Measurements from ENCODE around the gene GOT2. TPM values are rescaled to one million over a fixed set of nuclear protein-coding genes. Genes with fewer than 3 reads are reported as not detected.
"Not testable (repeated sequence)": the region's sequence is repeated elsewhere in the genome, so short reads cannot be mapped to it uniquely, and the experiment has no call there.

GOT2 gene
- total RNA-seq, 1 donor from 2014 or later, result 105 TPM

DNA sequence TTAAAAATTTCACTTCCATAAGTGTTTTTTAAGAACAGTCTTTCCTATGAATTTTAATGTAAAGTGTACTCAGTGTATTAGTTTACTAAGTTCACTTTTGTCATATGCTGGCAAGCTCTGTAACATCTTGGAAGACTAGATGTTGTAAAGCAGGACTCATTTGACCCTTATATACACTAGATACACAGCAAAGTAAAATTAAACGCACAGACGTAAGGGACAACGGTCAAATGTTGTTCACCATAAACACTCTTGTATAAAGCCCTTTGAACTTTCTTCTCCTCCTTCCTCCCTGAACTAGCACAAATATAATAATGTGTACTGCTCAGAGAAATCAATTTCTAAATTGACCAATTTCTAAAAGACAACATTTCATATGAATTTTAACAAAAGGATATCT lies 7.0 kb upstream of the GOT2 start:
- H3K4me1 Mint-ChIP-seq (ENCODE audit: unreplicated experiment), result peaks cover 2% of the 10 kb centered on the region
- H3K27ac Mint-ChIP-seq (ENCODE audit: unreplicated experiment), result no peak overlapping the region
- no peaks in the 10 kb centered on the region for H3K27me3 Mint-ChIP-seq (ENCODE audit: unreplicated experiment)
- DNase-seq (ENCODE audit: low spot score), result no peak
- no peak overlapping the region for H3K4me3 Mint-ChIP-seq (ENCODE audit: unreplicated experiment)
- no peaks in the 10 kb centered on the region for H3K36me3 Mint-ChIP-seq (ENCODE audit: low read depth, unreplicated experiment)
- H3K9me3 Mint-ChIP-seq (ENCODE audit: unreplicated experiment), result no peaks in the 10 kb centered on the region
- no peak for TF ChIP-seq CTCF (IDR thresholded peaks at IDR 0.05; ENCODE audit: unreplicated experiment)

DNA sequence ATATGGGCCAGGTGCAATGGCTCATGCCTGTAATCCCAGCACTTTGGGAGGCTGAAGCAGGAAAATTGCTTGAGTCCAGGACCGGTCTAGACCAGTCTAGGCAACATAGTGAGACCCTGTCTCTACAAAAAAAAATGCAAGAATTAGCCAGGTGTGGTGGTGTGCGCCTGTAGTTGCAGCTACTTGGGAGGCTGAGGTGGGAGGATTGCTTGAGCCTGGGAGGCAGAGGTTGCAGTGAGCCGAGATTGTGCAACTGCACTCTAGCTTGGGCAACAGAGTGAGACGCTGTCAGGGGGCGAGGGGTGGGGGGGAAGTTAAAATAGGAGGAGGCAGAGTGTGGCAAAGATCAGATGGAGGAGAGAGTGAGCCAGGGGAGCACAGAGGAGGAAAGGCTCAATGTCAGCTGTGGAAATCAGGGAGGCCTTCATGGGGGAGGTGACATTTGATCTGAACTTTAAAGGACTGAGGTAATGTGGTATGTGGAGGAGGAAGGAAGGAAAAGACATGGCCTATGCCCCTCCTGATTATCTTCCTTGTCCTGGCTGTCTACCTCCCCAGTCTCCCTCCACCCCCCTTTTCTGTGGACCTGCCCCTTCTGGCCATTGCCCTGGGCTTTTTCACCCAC lies 4.7 kb upstream of the GOT2 start:
- Mint-ChIP-seq H3K9me3 (ENCODE audit: unreplicated experiment) (no peaks in the 10 kb centered on the region), H3K4me3 (ENCODE audit: unreplicated experiment) (no peak overlapping the region), H3K4me1 (ENCODE audit: unreplicated experiment) (peaks cover 12% of the 10 kb centered on the region), H3K27me3 (ENCODE audit: unreplicated experiment) (peaks cover 3% of the 10 kb centered on the region), H3K27ac (ENCODE audit: unreplicated experiment) (no peak overlapping the region), H3K36me3 (ENCODE audit: low read depth, unreplicated experiment) (no peaks in the 10 kb centered on the region)
- TF ChIP-seq CTCF (IDR thresholded peaks at IDR 0.05; ENCODE audit: unreplicated experiment), result no peak
- no peak for DNase-seq (ENCODE audit: low spot score)

GRCh38 chr16:58736341-58736740 lies 2.2 kb upstream of the GOT2 start:
- H3K36me3 Mint-ChIP-seq (ENCODE audit: low read depth, unreplicated experiment); H3K9me3 Mint-ChIP-seq (ENCODE audit: unreplicated experiment); DNase-seq (ENCODE audit: low spot score); H3K4me3 Mint-ChIP-seq (ENCODE audit: unreplicated experiment); H3K27me3 Mint-ChIP-seq (ENCODE audit: unreplicated experiment): not testable (repeated sequence)
- H3K27ac Mint-ChIP-seq (ENCODE audit: unreplicated experiment), result peak overlapping the region; percentile 52
- peaks cover 22% of the 10 kb centered on the region for H3K4me1 Mint-ChIP-seq (ENCODE audit: unreplicated experiment)

DNA sequence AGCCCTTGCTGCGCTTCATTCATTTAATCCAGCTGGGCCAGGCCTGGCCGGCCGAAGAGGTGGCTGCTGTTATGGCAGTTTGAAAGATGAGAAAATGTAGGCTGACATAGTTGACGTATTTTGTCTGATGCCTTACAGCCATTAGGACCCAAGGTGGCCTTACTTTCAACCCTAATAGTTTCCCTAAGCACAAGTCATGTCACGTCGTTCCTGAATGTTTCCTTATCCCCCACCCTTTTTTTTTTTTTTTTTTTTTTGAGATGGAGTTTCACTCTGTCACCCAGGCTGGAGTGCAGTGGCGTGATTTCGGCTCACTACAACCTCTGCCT lies 307 bp upstream of the GOT2 start:
- peak overlapping the region; percentile 100 for H3K4me3 Mint-ChIP-seq (ENCODE audit: unreplicated experiment)
- DNase-seq (ENCODE audit: low spot score), result no peak
- peaks cover 5% of the 10 kb centered on the region for H3K27me3 Mint-ChIP-seq (ENCODE audit: unreplicated experiment)
- no peak for TF ChIP-seq CTCF (IDR thresholded peaks at IDR 0.05; ENCODE audit: unreplicated experiment)
- H3K9me3 Mint-ChIP-seq (ENCODE audit: unreplicated experiment), result no peaks in the 10 kb centered on the region
- peaks cover 22% of the 10 kb centered on the region for H3K4me1 Mint-ChIP-seq (ENCODE audit: unreplicated experiment)
- H3K27ac Mint-ChIP-seq (ENCODE audit: unreplicated experiment), result no peak overlapping the region
- H3K36me3 Mint-ChIP-seq (ENCODE audit: low read depth, unreplicated experiment), result no peaks in the 10 kb centered on the region

GRCh38 chr16:58733248-58733670 lies 857 bp downstream of the GOT2 start:
- Mint-ChIP-seq H3K27me3 (ENCODE audit: unreplicated experiment) (peaks cover 5% of the 10 kb centered on the region), H3K36me3 (ENCODE audit: low read depth, unreplicated experiment) (no peaks in the 10 kb centered on the region)

More at GRCh38 chr16:58733248-58733670, 857 bp downstream of the GOT2 start:
- H3K4me3 Mint-ChIP-seq (ENCODE audit: unreplicated experiment), result peak overlapping the region; percentile 94
- H3K4me1 Mint-ChIP-seq (ENCODE audit: unreplicated experiment), result peaks cover 22% of the 10 kb centered on the region
- H3K9me3 Mint-ChIP-seq (ENCODE audit: unreplicated experiment), result no peaks in the 10 kb centered on the region
- no peak for DNase-seq (ENCODE audit: low spot score)
- TF ChIP-seq CTCF (IDR thresholded peaks at IDR 0.05; ENCODE audit: unreplicated experiment), result no peak
- H3K27ac Mint-ChIP-seq (ENCODE audit: unreplicated experiment), result peak overlapping the region; percentile 82

Measured in endothelial cell (in vitro differentiated cells).